ENCODE data around the gene PCNX1.

DNA sequence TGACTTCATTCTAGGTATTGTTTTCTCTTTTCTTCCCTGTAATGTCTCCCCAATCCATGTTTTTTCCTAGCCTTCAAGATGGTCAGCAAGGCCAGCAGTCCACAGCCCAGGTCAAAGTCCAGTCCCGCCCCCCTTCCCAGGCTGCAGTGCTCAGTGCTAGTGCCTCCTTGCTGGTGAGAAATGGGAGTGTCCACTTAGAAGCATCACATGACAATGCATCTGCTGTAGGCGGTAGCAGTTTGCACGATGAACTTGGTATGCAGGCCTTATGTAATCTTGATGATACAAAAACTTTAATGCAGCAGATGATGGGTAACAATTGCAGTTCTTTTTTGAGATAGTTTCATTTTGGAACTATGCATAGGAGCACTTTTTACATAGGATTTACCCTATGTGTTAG is 88.4 kb downstream of the PCNX1 start:
- no peak for TF ChIP-seq TAF1 (IDR thresholded peaks at IDR 0.05; ENCODE audit: borderline replicate concordance, insufficient read depth, low read length)
- TF ChIP-seq SIN3A (IDR thresholded peaks at IDR 0.05; ENCODE audit: borderline replicate concordance, insufficient read depth, low read length), result no peak
- TF ChIP-seq, protein P1, sequence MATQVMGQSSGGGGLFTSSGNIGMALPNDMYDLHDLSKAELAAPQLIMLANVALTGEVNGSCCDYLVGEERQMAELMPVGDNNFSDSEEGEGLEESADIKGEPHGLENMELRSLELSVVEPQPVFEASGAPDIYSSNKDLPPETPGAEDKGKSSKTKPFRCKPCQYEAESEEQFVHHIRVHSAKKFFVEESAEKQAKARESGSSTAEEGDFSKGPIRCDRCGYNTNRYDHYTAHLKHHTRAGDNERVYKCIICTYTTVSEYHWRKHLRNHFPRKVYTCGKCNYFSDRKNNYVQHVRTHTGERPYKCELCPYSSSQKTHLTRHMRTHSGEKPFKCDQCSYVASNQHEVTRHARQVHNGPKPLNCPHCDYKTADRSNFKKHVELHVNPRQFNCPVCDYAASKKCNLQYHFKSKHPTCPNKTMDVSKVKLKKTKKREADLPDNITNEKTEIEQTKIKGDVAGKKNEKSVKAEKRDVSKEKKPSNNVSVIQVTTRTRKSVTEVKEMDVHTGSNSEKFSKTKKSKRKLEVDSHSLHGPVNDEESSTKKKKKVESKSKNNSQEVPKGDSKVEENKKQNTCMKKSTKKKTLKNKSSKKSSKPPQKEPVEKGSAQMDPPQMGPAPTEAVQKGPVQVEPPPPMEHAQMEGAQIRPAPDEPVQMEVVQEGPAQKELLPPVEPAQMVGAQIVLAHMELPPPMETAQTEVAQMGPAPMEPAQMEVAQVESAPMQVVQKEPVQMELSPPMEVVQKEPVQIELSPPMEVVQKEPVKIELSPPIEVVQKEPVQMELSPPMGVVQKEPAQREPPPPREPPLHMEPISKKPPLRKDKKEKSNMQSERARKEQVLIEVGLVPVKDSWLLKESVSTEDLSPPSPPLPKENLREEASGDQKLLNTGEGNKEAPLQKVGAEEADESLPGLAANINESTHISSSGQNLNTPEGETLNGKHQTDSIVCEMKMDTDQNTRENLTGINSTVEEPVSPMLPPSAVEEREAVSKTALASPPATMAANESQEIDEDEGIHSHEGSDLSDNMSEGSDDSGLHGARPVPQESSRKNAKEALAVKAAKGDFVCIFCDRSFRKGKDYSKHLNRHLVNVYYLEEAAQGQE (IDR thresholded peaks at IDR 0.05; ENCODE audit: insufficient read depth in 1 of 2, low read depth in 2 of 2, low read length in 2 of 2), result no peak
- no peak for TF ChIP-seq POLR2AphosphoS5 (IDR thresholded peaks at IDR 0.05; ENCODE audit: low read depth, low read length)

Data from PFSK-1 (cell line).